HCT116 (cell line): ENCODE results near the gene CBFA2T3. TPM values are rescaled to one million over a fixed set of nuclear protein-coding genes. Genes with fewer than 3 reads are reported as not detected.

Experiments
- ATAC-seq: fragments of 200-7000 bp; cut with Tn5 transposase; 2 replicates; pipeline ENCODE4 v1.9.1; 2020; ENCODE audit warnings: mild to moderate bottlenecking, moderate library complexity
- BruUV-seq: library from RNA; stranded (reverse); fragments of 400-500 nt; replicated peaks from 2 replicates; lab custom pipeline; 2021; lab: Mats Ljungman, UMichigan
- CTCF ChIA-PET: fragments of 300-600 bp; sonication (Branson Sonifier 250); formaldehyde crosslinking; loops from one replicate; lab custom pipeline; 2021; ENCODE audit warnings: antibody characterized with exemption; lab: Charles Lee
- POLR2A ChIA-PET: fragments of 300-600, 350-600 bp; sonication (Branson Sonifier 250); formaldehyde crosslinking; loops from one replicate; lab custom pipeline; 2021; ENCODE audit warnings: antibody characterized with exemption; lab: Charles Lee
- RAD21 ChIA-PET, 2 experiments: fragments of 300-600 bp; sonication (Branson Sonifier 250); formaldehyde crosslinking; loops; one replicate each; lab custom pipeline; 2023; ENCODE audit warnings: low total read pairs in 2 of 2; ENCODE audit not compliant: uncharacterized antibody in 2 of 2, unreplicated experiment in 2 of 2, low non-redundant PET in 1 of 2; lab: Charles Lee
- DNase-seq: peaks from one replicate; pipeline ENCODE4 v3.0.0-alpha.2; 2010; ENCODE audit warnings: low read depth, low spot score
- H2AFZ ChIP-seq: fragments of 200-600 bp; shearing (Covaris generic), sonication (generic); 2 replicates; pipeline ENCODE4 v1.6.1; 2017; ENCODE audit warnings: low read depth, mixed run types, mixed read lengths, antibody characterized with exemption, low read length; ENCODE audit not compliant: poor library complexity, severe bottlenecking
- H3K27ac ChIP-seq: 2 replicates; pipeline ENCODE4 v1.5.1; 2012; ENCODE audit warnings: low read depth, low read length
- H3K27me3 ChIP-seq: fragments of 200-600 bp; sonication (generic); 2 replicates; pipeline ENCODE4 v1.6.1; 2016; ENCODE audit warnings: mixed run types, low read length, mixed read lengths; ENCODE audit not compliant: insufficient read depth
- H3K36me3 ChIP-seq, 2 experiments: fragments of 200-500 bp in 1 of 2; fragments of 200-600 bp in 1 of 2; sonication (Bioruptor generic) in 1 of 2; sonication (generic) in 1 of 2; 2 replicates each; pipeline versions ENCODE4 v1.5.1 to v1.6.1; 2014 to 2016; ENCODE audit warnings: low read length in 2 of 2, inconsistent platforms in 1 of 2, mixed read lengths in 1 of 2, mixed run types in 1 of 2; ENCODE audit not compliant: insufficient read depth in 2 of 2, control insufficient read depth in 1 of 2
- H3K4me1 ChIP-seq, 2 experiments: fragments of 200-600 bp in 1 of 2; sonication (generic) in 1 of 2; 2 replicates each; pipeline versions ENCODE4 v1.5.1 to v1.6.1; 2012 to 2017; ENCODE audit warnings: low read length in 2 of 2, inconsistent platforms in 1 of 2, mild to moderate bottlenecking in 1 of 2, mixed read lengths in 1 of 2, mixed run types in 1 of 2, moderate library complexity in 1 of 2; ENCODE audit not compliant: insufficient read depth in 2 of 2, control insufficient read depth in 1 of 2
- H3K4me2 ChIP-seq: fragments of 200-600 bp; sonication (generic); 2 replicates; pipeline ENCODE4 v1.6.1; 2017; ENCODE audit warnings: mixed run types, low read length, mixed read lengths
- H3K4me3 ChIP-seq, 2 experiments: fragments of 200-600 bp in 1 of 2; sonication (generic) in 1 of 2; replicated peaks in 1 of 2; 2 replicates each; pipeline ENCODE4 v1.5.1; 2011 to 2016; ENCODE audit warnings: low read length in 2 of 2, control low read depth in 1 of 2, low read depth in 1 of 2, mild to moderate bottlenecking in 1 of 2, mixed read lengths in 1 of 2, mixed run types in 1 of 2
- H3K79me2 ChIP-seq: fragments of 200-600 bp; sonication (generic); 2 replicates; pipeline ENCODE4 v1.6.1; 2017; ENCODE audit warnings: mild to moderate bottlenecking, mixed run types, low read length, moderate library complexity, mixed read lengths; ENCODE audit not compliant: insufficient read depth
- H3K9ac ChIP-seq: fragments of 200-600 bp; sonication (generic); 2 replicates; pipeline ENCODE4 v1.6.1; 2016; ENCODE audit warnings: low read length, mixed read lengths
- H3K9me2 ChIP-seq: fragments of 200-600 bp; sonication (generic), shearing (Covaris generic); 2 replicates; pipeline ENCODE4 v1.6.1; 2017; ENCODE audit warnings: mixed run types, mild to moderate bottlenecking, moderate library complexity; ENCODE audit not compliant: insufficient read depth
- H3K9me3 ChIP-seq, 2 experiments: fragments of 200-500 bp in 1 of 2; fragments of 200-600 bp in 1 of 2; sonication (Bioruptor generic) in 1 of 2; sonication (generic) in 1 of 2; 2 replicates each; pipeline ENCODE4 v1.6.1; 2014 to 2017; ENCODE audit warnings: low read length in 2 of 2, mixed read lengths in 2 of 2, inconsistent platforms in 1 of 2, low read depth in 1 of 2, mild to moderate bottlenecking in 1 of 2, mixed run types in 1 of 2, moderate library complexity in 1 of 2; ENCODE audit not compliant: control insufficient read depth in 1 of 2, insufficient read depth in 1 of 2
- H4K20me1 ChIP-seq: fragments of 200-600 bp; sonication (generic), shearing (Covaris generic); 2 replicates; pipeline ENCODE4 v1.6.1; 2017; ENCODE audit warnings: mixed run types, mild to moderate bottlenecking, moderate library complexity; ENCODE audit not compliant: insufficient read depth
- ELF1 ChIP-seq: IDR thresholded peaks from 2 replicates; pipeline ENCODE4 v1.6.1; 2012; ENCODE audit warnings: low read depth, borderline replicate concordance
- SIN3A ChIP-seq: IDR thresholded peaks from 2 replicates; pipeline ENCODE4 v1.6.1; 2012; ENCODE audit warnings: low read depth
- SP1 ChIP-seq: IDR thresholded peaks from 2 replicates; pipeline ENCODE4 v1.6.1; 2012; ENCODE audit warnings: low read depth
- ZNF274 ChIP-seq: fragments of 200-500 bp; sonication (Bioruptor generic); IDR thresholded peaks from 2 replicates; pipeline ENCODE4 v1.6.1; 2014; ENCODE audit warnings: mild to moderate bottlenecking, low read depth, low read length, inconsistent platforms
- intact Hi-C: fragments of 100-400 bp; cut with micrococcal nuclease; formaldehyde crosslinking; loops from 2 replicates; pipeline ENCODE4 v1.10.0; 2022
- total RNA-seq: library from RNA; stranded (reverse); gene quantifications from one replicate; pipeline ENCODE4 v1.2.1, GENCODE V29; 2021; ENCODE audit not compliant: unreplicated experiment
- TF ChIP-seq, protein P1 (sequence below): IDR thresholded peaks from 2 replicates; pipeline ENCODE4 v1.6.1; 2012

Gene CBFA2T3
- total RNA-seq, 1 experiment from 2014 or later: 19.1 TPM

DNA sequence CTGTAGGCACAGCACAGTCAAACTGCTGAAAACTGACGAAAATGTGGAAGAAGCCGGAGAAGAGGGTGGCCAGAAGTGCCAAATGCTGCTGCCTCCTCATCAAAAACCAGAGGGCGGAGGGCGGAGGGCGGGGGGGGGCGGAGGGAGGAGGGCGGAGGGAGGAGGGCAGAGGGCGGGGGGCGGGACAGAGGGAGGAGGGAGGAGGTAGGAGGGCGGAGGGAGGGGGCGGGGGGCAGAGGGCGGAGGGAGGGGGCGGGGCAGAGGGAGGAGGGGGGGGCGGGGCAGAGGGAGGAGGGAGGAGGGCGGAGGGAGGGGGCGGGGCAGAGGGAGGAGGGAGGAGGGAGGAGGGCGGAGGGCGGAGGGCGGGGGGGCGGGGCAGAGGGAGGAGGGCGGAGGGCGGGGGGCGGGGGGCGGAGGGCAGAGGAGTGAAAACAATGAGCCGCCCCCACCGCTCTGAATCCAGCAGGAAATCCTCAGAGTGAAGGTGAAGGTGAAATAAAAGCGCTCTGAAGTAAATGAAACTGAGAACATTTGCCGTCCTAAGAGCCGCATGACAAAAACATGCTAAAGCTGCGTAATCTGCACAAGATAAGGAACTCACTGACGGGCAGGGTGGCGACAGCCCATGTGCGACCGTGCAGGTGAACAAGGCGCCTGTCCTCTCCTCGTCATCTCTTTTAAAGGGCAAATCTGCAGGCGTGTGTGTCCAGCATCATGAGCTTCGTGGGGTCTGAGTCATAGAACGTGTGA lies 22.6 kb upstream of the CBFA2T3 start:
- Histone ChIP-seq H3K9ac (no peak overlapping the region), H3K4me1 (no peaks in the 10 kb centered on the region), H3K4me2 (no peak overlapping the region), H3K4me3 (no peak overlapping the region), H2AFZ (no peak overlapping the region), H3K9me2 (no peaks in the 10 kb centered on the region), H3K27me3 (no peaks in the 10 kb centered on the region), H3K9me3 (peaks cover 17 to 31% of the 10 kb centered on the region in 2 experiments; a peak in 3 of 4 replicates), H3K79me2 (no peaks in the 10 kb centered on the region), H4K20me1 (no peaks in the 10 kb centered on the region), H3K36me3 (no peaks in the 10 kb centered on the region), H3K27ac (no peak overlapping the region)
- intact Hi-C loops: no loop called here
- CTCF ChIA-PET: no interaction called here
- POLR2A ChIA-PET: no interaction called here
- ATAC-seq: no peak
- RAD21 ChIA-PET: no interaction called here
- no peak for DNase-seq
- no TSS peak for BruUV-seq
- TF ChIP-seq SIN3A (no peak), ZNF274 (no peak)

DNA sequence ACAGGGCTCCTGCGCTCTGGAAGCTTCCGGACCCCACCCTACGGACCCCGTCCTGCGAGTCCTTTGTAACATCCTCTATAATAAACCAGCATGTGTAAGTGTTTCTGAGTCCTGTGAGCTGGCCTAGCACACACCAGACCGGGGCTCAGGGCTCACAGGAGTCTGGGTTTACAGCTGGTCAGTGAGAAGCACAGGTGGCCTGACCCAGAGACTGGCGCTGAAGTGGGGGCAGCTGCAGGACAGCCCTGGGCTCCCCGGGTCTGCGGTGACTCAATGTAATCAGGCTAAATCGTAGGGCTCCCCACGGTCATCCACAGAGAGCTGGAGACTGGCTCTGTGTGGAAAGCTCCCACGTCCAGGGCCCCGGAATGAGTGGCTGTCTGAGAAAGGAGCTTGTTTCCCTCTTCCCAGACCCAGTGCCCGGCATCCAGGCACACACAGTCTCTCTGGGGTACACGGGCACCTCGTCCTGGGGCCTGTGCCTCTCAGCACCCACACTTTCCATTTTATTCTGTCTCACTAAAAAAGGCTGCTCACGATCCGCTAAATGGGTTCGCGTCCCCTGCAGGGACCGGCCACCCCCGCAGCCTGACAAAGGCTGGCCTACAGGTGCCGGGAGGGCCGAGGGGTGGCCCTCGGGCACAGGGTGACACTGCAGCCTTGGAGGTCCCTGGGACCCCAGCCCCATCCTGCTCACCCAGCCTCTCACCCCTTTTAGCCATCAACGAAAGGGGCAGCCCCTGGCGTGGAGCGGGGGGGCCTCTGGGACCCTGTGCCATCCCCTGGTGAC lies 18.9 kb upstream of the CBFA2T3 start:
- no peak for DNase-seq
- intact Hi-C loops: no loop called here
- Histone ChIP-seq H3K27me3 (no peaks in the 10 kb centered on the region), H4K20me1 (no peaks in the 10 kb centered on the region), H3K36me3 (no peaks in the 10 kb centered on the region), H3K9ac (no peak overlapping the region), H3K9me3 (peaks cover 17 to 27% of the 10 kb centered on the region in 2 experiments; a peak in 3 of 4 replicates), H3K4me2 (no peak overlapping the region), H3K27ac (no peak overlapping the region), H3K4me3 (no peak overlapping the region), H3K4me1 (peaks cover 0 to 8% of the 10 kb centered on the region in 2 experiments; a peak in 2 of 4 replicates), H3K9me2 (no peaks in the 10 kb centered on the region), H3K79me2 (no peaks in the 10 kb centered on the region), H2AFZ (no peak overlapping the region)
- CTCF ChIA-PET: no interaction called here
- POLR2A ChIA-PET: no interaction called here
- ATAC-seq: no peak
- no peak for TF ChIP-seq ELF1
- TF ChIP-seq SP1: no peak
- TF ChIP-seq, protein P1, sequence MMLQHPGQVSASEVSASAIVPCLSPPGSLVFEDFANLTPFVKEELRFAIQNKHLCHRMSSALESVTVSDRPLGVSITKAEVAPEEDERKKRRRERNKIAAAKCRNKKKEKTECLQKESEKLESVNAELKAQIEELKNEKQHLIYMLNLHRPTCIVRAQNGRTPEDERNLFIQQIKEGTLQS: no peak
- BruUV-seq: no TSS peak
- RAD21 ChIA-PET: no interaction called here
